IPS-NIHi11 (cell line): ENCODE data around the gene AJAP1.
A peak's percentile ranks its signal among the peaks of the same experiment; 100 is the strongest.

ENCODE experiments used
- DNase-seq: peaks from one replicate; pipeline ENCODE4 v3.0.0; 2012; ENCODE audit warnings: mixed read lengths, low spot score

The AJAP1 gene

GRCh38 chr1:4734791-4735190, 80.4 kb downstream of the AJAP1 start:
- no peak for DNase-seq

GRCh38 chr1:4736254-4736653, 81.8 kb downstream of the AJAP1 start:
- no peak for DNase-seq

- no peak for DNase-seq
These were observed 87.5 kb downstream of the AJAP1 start for GRCh38 chr1:4741876-4742423.

- no peak for DNase-seq
These were observed 89.8 kb downstream of the AJAP1 start for GRCh38 chr1:4743978-4744750.

- DNase-seq, result peak; percentile 50
These were observed 91.2 kb downstream of the AJAP1 start for GRCh38 chr1:4745560-4745959.

GRCh38 chr1:4749406-4749805, 95.0 kb downstream of the AJAP1 start:
- DNase-seq, result no peak

- DNase-seq, result no peak
These were observed 95.8 kb downstream of the AJAP1 start for GRCh38 chr1:4750177-4750576.

GRCh38 chr1:4752059-4752458, 97.7 kb downstream of the AJAP1 start:
- no peak for DNase-seq

GRCh38 chr1:4754816-4755215, 100.4 kb downstream of the AJAP1 start:
- no peak for DNase-seq

GRCh38 chr1:4755301-4755845, 101.0 kb downstream of the AJAP1 start:
- DNase-seq, result peak; percentile 71

- DNase-seq, result no peak
These were observed 101.6 kb downstream of the AJAP1 start for GRCh38 chr1:4755864-4756504.

- no peak for DNase-seq
These were observed 102.6 kb downstream of the AJAP1 start for GRCh38 chr1:4756851-4757580.

GRCh38 chr1:4759671-4760070, 105.3 kb downstream of the AJAP1 start:
- DNase-seq, result no peak

GRCh38 chr1:4760088-4760487, 105.7 kb downstream of the AJAP1 start:
- DNase-seq, result no peak

GRCh38 chr1:4761324-4761723, 106.9 kb downstream of the AJAP1 start:
- DNase-seq, result no peak

GRCh38 chr1:4762146-4762545, 107.7 kb downstream of the AJAP1 start:
- no peak for DNase-seq

- no peak for DNase-seq
These were observed 112.9 kb downstream of the AJAP1 start for GRCh38 chr1:4767308-4767707.

- no peak for DNase-seq
These were observed 114.1 kb downstream of the AJAP1 start for GRCh38 chr1:4768553-4768952.

GRCh38 chr1:4769516-4770280, 115.3 kb downstream of the AJAP1 start:
- DNase-seq, result no peak

GRCh38 chr1:4770713-4771112, 116.3 kb downstream of the AJAP1 start:
- DNase-seq, result no peak

GRCh38 chr1:4771267-4771666, 116.9 kb downstream of the AJAP1 start:
- no peak for DNase-seq

GRCh38 chr1:4771721-4772120, 117.3 kb downstream of the AJAP1 start:
- no peak for DNase-seq
